ENCODE results near the gene HRCT1.

DNA sequence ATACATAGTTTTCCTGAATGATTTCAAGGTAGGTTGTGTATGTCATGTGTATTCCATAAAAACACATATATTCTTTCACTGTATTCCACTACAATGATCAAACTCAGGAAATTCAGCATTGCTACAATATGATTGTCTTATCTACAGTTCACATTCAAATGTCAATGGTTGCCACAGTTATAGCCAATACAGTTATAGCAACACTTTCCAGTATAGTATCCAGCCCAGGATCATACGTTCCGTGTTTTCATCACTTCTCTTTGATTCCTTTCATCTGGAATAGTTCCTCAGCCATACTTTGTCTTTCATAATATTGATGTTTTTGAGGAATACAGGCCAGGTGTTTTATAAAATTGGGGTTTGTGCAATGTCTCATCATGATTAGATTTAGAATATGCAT, 42.4 kb downstream of the HRCT1 start:
- TF ChIP-seq POLR2A (IDR thresholded peaks at IDR 0.05; ENCODE audit: low read length) (no peak), GATA1 (IDR thresholded peaks at IDR 0.05; ENCODE audit: low read depth, low read length) (no peak)

All from erythroblast (primary cell).